ENCODE results near the gene HES1. TPM values are rescaled to one million over a fixed set of nuclear protein-coding genes. Genes with fewer than 3 reads are reported as not detected.

The HES1 gene
- total and polyA plus RNA-seq, 8 donors, result 4.7 to 101 (median 42.2) TPM

- H3K27ac ChIP-seq, result peak overlapping the region; percentile 53 to 83 (median 78)
- H3K4me1 ChIP-seq, result peaks cover 14 to 34% (median 23%) of the 10 kb centered on the region in 4 donors
- intact Hi-C loops (cut with DNase I; ENCODE audit: low total_unique reads), result no loop called here
Observed at GRCh38 chr3:194160158-194160557, 24.2 kb downstream of the HES1 start.

GRCh38 chr3:194161131-194162045 is 25.4 kb downstream of the HES1 start:
- no peak overlapping the region for H3K4me3 ChIP-seq
- peak; percentile 73 to 89 for DNase-seq
- intact Hi-C loops (cut with DNase I; ENCODE audit: low total_unique reads), result no loop called here

More at GRCh38 chr3:194160158-194160557, 24.2 kb downstream of the HES1 start:
- DNase-seq, result no peak
- Histone ChIP-seq H3K27me3 (no peaks in the 10 kb centered on the region), H3K9me3 (no peaks in the 10 kb centered on the region), H3K36me3 (no peaks in the 10 kb centered on the region), H3K4me3 (no peak overlapping the region)
- TF ChIP-seq POLR2A (IDR thresholded peaks at IDR 0.05), result no peak
- no peak for TF ChIP-seq EP300 (IDR thresholded peaks at IDR 0.05)
- WGBS, 5 donors, result 57 to 79% (median 77%) methylated on average over 4 of the region's 4 CpGs

GRCh38 chr3:194162070-194162678 is 26.2 kb downstream of the HES1 start:
- intact Hi-C loops (cut with DNase I; ENCODE audit: low total_unique reads), result no loop called here
- H3K4me1 ChIP-seq, result peaks cover 23 to 48% (median 38%) of the 10 kb centered on the region in 4 donors
- WGBS, 5 donors, result 82 to 92% (median 86%) methylated on average over 10 of the region's 10 CpGs

More at GRCh38 chr3:194161131-194162045, 25.4 kb downstream of the HES1 start:
- peak in 2 of 3 donors; percentile 67 to 69 for TF ChIP-seq POLR2AphosphoS5 (IDR thresholded peaks at IDR 0.05)
- TF ChIP-seq CTCF (IDR thresholded peaks at IDR 0.05), result no peak
- Histone ChIP-seq H3K4me1 (peaks cover 15 to 40% (median 30%) of the 10 kb centered on the region in 4 donors), H3K27me3 (no peaks in the 10 kb centered on the region), H3K36me3 (no peaks in the 10 kb centered on the region), H3K27ac (peak overlapping the region; percentile 53 to 83 (median 78)), H3K9me3 (no peaks in the 10 kb centered on the region)
- 39 to 68% (median 46%) methylated on average over 15 of the region's 15 CpGs for WGBS, 5 donors

GRCh38 chr3:194162817-194163584 is 27.1 kb downstream of the HES1 start:
- Histone ChIP-seq H3K4me1 (peaks cover 25 to 56% (median 39%) of the 10 kb centered on the region in 4 donors), H3K27me3 (no peaks in the 10 kb centered on the region), H3K4me3 (no peak overlapping the region), H3K9me3 (no peaks in the 10 kb centered on the region), H3K27ac (no peak overlapping the region), H3K36me3 (no peaks in the 10 kb centered on the region)
- TF ChIP-seq EP300 (IDR thresholded peaks at IDR 0.05) (no peak), CTCF (IDR thresholded peaks at IDR 0.05) (no peak), POLR2AphosphoS5 (IDR thresholded peaks at IDR 0.05) (no peak), POLR2A (IDR thresholded peaks at IDR 0.05) (no peak)
- intact Hi-C loops (cut with DNase I; ENCODE audit: low total_unique reads), result no loop called here
- 96 to 98% (median 98%) methylated on average over 6 of the region's 6 CpGs for WGBS, 5 donors
- no peak for DNase-seq

More at GRCh38 chr3:194162070-194162678, 26.2 kb downstream of the HES1 start:
- Histone ChIP-seq H3K4me3 (no peak overlapping the region), H3K36me3 (no peaks in the 10 kb centered on the region), H3K27ac (peak overlapping the region in 2 of 5 donors; percentile 68 to 83), H3K27me3 (no peaks in the 10 kb centered on the region), H3K9me3 (no peaks in the 10 kb centered on the region)
- TF ChIP-seq POLR2A (IDR thresholded peaks at IDR 0.05), result no peak
- no peak for TF ChIP-seq EP300 (IDR thresholded peaks at IDR 0.05)
- no peak for TF ChIP-seq CTCF (IDR thresholded peaks at IDR 0.05)
- no peak for TF ChIP-seq POLR2AphosphoS5 (IDR thresholded peaks at IDR 0.05)
- no peak for DNase-seq
